Measurements from ENCODE around the gene SLC8A3.

Gene SLC8A3

GRCh38 chr14:70177081-70177800, 11.5 kb downstream of the SLC8A3 start:
- H3K9ac ChIP-seq (ENCODE audit: low read depth, low read length, poor library complexity) = no peak overlapping the region
- H3K36me3 ChIP-seq (replicated peaks in 1 of 2; ENCODE audit: control insufficient read depth in 2 of 2, insufficient read depth in 2 of 2, low read length in 2 of 2) = no peaks in the 10 kb centered on the region
- no peak overlapping the region for H3K4me2 ChIP-seq (ENCODE audit: insufficient read depth, low read length, poor library complexity, severe bottlenecking)
- no peak overlapping the region for H3K18ac ChIP-seq (ENCODE audit: low read length)
- H3K14ac ChIP-seq (ENCODE audit: low read length) = no peak overlapping the region
- no peak overlapping the region for H2BK120ac ChIP-seq (ENCODE audit: low read depth, low read length)
- H3K79me1 ChIP-seq (ENCODE audit: low read depth, low read length) = no peaks in the 10 kb centered on the region
- no peak overlapping the region for H4K8ac ChIP-seq (ENCODE audit: low read depth, low read length)
- no peak overlapping the region for H2AFZ ChIP-seq (ENCODE audit: low read length)
- no peak overlapping the region for H2BK12ac ChIP-seq (ENCODE audit: low read length)
- H3K23ac ChIP-seq (ENCODE audit: low read depth, low read length, poor library complexity) = no peak overlapping the region
- H3K4me3 ChIP-seq (ENCODE audit: low read length in 2 of 2) = no peak overlapping the region
- no peak overlapping the region for H3K27ac ChIP-seq (replicated peaks; ENCODE audit: low read length)
- no peaks in the 10 kb centered on the region for H3K9me3 ChIP-seq (replicated peaks in 1 of 2; ENCODE audit: control insufficient read depth in 2 of 2, insufficient read depth in 1 of 2, low read depth in 1 of 2, low read length in 2 of 2)
- DNase-seq (ENCODE audit: low spot score) = no peak
- H2BK15ac ChIP-seq (ENCODE audit: low read length) = no peak overlapping the region
- no peak overlapping the region for H3K4ac ChIP-seq (ENCODE audit: low read length)
- H4K91ac ChIP-seq (ENCODE audit: low read depth, low read length, poor library complexity) = no peak overlapping the region
- H2AK5ac ChIP-seq (ENCODE audit: low read depth, low read length) = no peak overlapping the region
- H3K27me3 ChIP-seq (ENCODE audit: control insufficient read depth in 3 of 3, insufficient read depth in 3 of 3, low read depth in 1 of 3, low read length in 3 of 3) = peaks cover 0 to 7% (median 0%) of the 10 kb centered on the region in 3 experiments
- H3K4me1 ChIP-seq (ENCODE audit: control insufficient read depth in 2 of 2, insufficient read depth in 1 of 2, low read depth in 1 of 2, low read length in 2 of 2) = peaks cover 0 to 2% of the 10 kb centered on the region in 2 donors
- H2BK5ac ChIP-seq (ENCODE audit: low read length) = no peak overlapping the region
- WGBS, 2 donors (ENCODE audit: extremely low coverage in 2 of 2, insufficient read length in 2 of 2, insufficient replicate concordance in 1 of 2) = no CpG with 5 or more reads among the region's 3 CpGs

GRCh38 chr14:70173569-70173968, 15.2 kb downstream of the SLC8A3 start:
- no peak overlapping the region for H4K8ac ChIP-seq (ENCODE audit: low read depth, low read length)
- H2BK120ac ChIP-seq (ENCODE audit: low read depth, low read length) = no peak overlapping the region
- H3K14ac ChIP-seq (ENCODE audit: low read length) = no peak overlapping the region
- no peak overlapping the region for H3K18ac ChIP-seq (ENCODE audit: low read length)
- no peak overlapping the region for H3K4ac ChIP-seq (ENCODE audit: low read length)
- DNase-seq (ENCODE audit: low spot score) = no peak
- no peak overlapping the region for H2AK5ac ChIP-seq (ENCODE audit: low read depth, low read length)
- H3K36me3 ChIP-seq (replicated peaks in 1 of 2; ENCODE audit: control insufficient read depth in 2 of 2, insufficient read depth in 2 of 2, low read length in 2 of 2) = no peaks in the 10 kb centered on the region
- peaks cover 0 to 2% of the 10 kb centered on the region in 2 donors for H3K4me1 ChIP-seq (ENCODE audit: control insufficient read depth in 2 of 2, insufficient read depth in 1 of 2, low read depth in 1 of 2, low read length in 2 of 2)
- no peak overlapping the region for H3K4me3 ChIP-seq (ENCODE audit: low read length in 2 of 2)
- no peak overlapping the region for H3K23ac ChIP-seq (ENCODE audit: low read depth, low read length, poor library complexity)
- H2BK12ac ChIP-seq (ENCODE audit: low read length) = no peak overlapping the region
- WGBS, 2 donors (ENCODE audit: extremely low coverage in 2 of 2, insufficient read length in 2 of 2, insufficient replicate concordance in 1 of 2) = no CpG with 5 or more reads among the region's 6 CpGs
- H3K79me1 ChIP-seq (ENCODE audit: low read depth, low read length) = no peaks in the 10 kb centered on the region
- H2AFZ ChIP-seq (ENCODE audit: low read length) = no peak overlapping the region
- no peak overlapping the region for H2BK15ac ChIP-seq (ENCODE audit: low read length)
- no peak overlapping the region for H3K4me2 ChIP-seq (ENCODE audit: insufficient read depth, low read length, poor library complexity, severe bottlenecking)
- H3K9me3 ChIP-seq (replicated peaks in 1 of 2; ENCODE audit: control insufficient read depth in 2 of 2, insufficient read depth in 1 of 2, low read depth in 1 of 2, low read length in 2 of 2) = no peaks in the 10 kb centered on the region
- H2BK5ac ChIP-seq (ENCODE audit: low read length) = no peak overlapping the region
- no peak overlapping the region for H3K27ac ChIP-seq (replicated peaks; ENCODE audit: low read length)
- H3K27me3 ChIP-seq (ENCODE audit: control insufficient read depth in 3 of 3, insufficient read depth in 3 of 3, low read depth in 1 of 3, low read length in 3 of 3) = no peaks in the 10 kb centered on the region
- H3K9ac ChIP-seq (ENCODE audit: low read depth, low read length, poor library complexity) = no peak overlapping the region
- H4K91ac ChIP-seq (ENCODE audit: low read depth, low read length, poor library complexity) = no peak overlapping the region

GRCh38 chr14:70171726-70172125, 17.0 kb downstream of the SLC8A3 start:
- no peak overlapping the region for H4K91ac ChIP-seq (ENCODE audit: low read depth, low read length, poor library complexity)
- H3K79me1 ChIP-seq (ENCODE audit: low read depth, low read length) = no peaks in the 10 kb centered on the region
- H3K27ac ChIP-seq (replicated peaks; ENCODE audit: low read length) = no peak overlapping the region
- H3K4ac ChIP-seq (ENCODE audit: low read length) = no peak overlapping the region
- no peak overlapping the region for H2AK5ac ChIP-seq (ENCODE audit: low read depth, low read length)
- H2BK15ac ChIP-seq (ENCODE audit: low read length) = no peak overlapping the region
- no peak overlapping the region for H4K8ac ChIP-seq (ENCODE audit: low read depth, low read length)
- no peak overlapping the region for H2BK120ac ChIP-seq (ENCODE audit: low read depth, low read length)
- no peaks in the 10 kb centered on the region for H3K36me3 ChIP-seq (replicated peaks in 1 of 2; ENCODE audit: control insufficient read depth in 2 of 2, insufficient read depth in 2 of 2, low read length in 2 of 2)
- H3K18ac ChIP-seq (ENCODE audit: low read length) = no peak overlapping the region
- H3K14ac ChIP-seq (ENCODE audit: low read length) = no peak overlapping the region
- H3K4me1 ChIP-seq (ENCODE audit: control insufficient read depth in 2 of 2, insufficient read depth in 1 of 2, low read depth in 1 of 2, low read length in 2 of 2) = no peaks in the 10 kb centered on the region
- H3K23ac ChIP-seq (ENCODE audit: low read depth, low read length, poor library complexity) = no peak overlapping the region
- no peak overlapping the region for H2AFZ ChIP-seq (ENCODE audit: low read length)
- H2BK5ac ChIP-seq (ENCODE audit: low read length) = no peak overlapping the region
- no peak overlapping the region for H2BK12ac ChIP-seq (ENCODE audit: low read length)
- H3K9me3 ChIP-seq (replicated peaks in 1 of 2; ENCODE audit: control insufficient read depth in 2 of 2, insufficient read depth in 1 of 2, low read depth in 1 of 2, low read length in 2 of 2) = peaks cover 0 to 2% of the 10 kb centered on the region in 2 donors
- H3K27me3 ChIP-seq (ENCODE audit: control insufficient read depth in 3 of 3, insufficient read depth in 3 of 3, low read depth in 1 of 3, low read length in 3 of 3) = no peaks in the 10 kb centered on the region
- H3K9ac ChIP-seq (ENCODE audit: low read depth, low read length, poor library complexity) = no peak overlapping the region
- no peak overlapping the region for H3K4me2 ChIP-seq (ENCODE audit: insufficient read depth, low read length, poor library complexity, severe bottlenecking)
- no peak for DNase-seq (ENCODE audit: low spot score)
- H3K4me3 ChIP-seq (ENCODE audit: low read length in 2 of 2) = no peak overlapping the region
- no CpG with 5 or more reads among the region's 8 CpGs for WGBS, 2 donors (ENCODE audit: extremely low coverage in 2 of 2, insufficient read length in 2 of 2, insufficient replicate concordance in 1 of 2)

- Histone ChIP-seq H4K8ac (ENCODE audit: low read depth, low read length) (no peak overlapping the region), H2AFZ (ENCODE audit: low read length) (no peak overlapping the region), H2BK5ac (ENCODE audit: low read length) (no peak overlapping the region), H3K27ac (replicated peaks; ENCODE audit: low read length) (no peak overlapping the region), H3K14ac (ENCODE audit: low read length) (no peak overlapping the region), H3K27me3 (ENCODE audit: control insufficient read depth in 3 of 3, insufficient read depth in 3 of 3, low read depth in 1 of 3, low read length in 3 of 3) (no peaks in the 10 kb centered on the region), H3K9me3 (replicated peaks in 1 of 2; ENCODE audit: control insufficient read depth in 2 of 2, insufficient read depth in 1 of 2, low read depth in 1 of 2, low read length in 2 of 2) (peaks cover 0 to 2% of the 10 kb centered on the region in 2 donors), H2BK120ac (ENCODE audit: low read depth, low read length) (no peak overlapping the region), H3K18ac (ENCODE audit: low read length) (no peak overlapping the region), H3K36me3 (replicated peaks in 1 of 2; ENCODE audit: control insufficient read depth in 2 of 2, insufficient read depth in 2 of 2, low read length in 2 of 2) (no peaks in the 10 kb centered on the region), H3K9ac (ENCODE audit: low read depth, low read length, poor library complexity) (no peak overlapping the region), H3K4ac (ENCODE audit: low read length) (no peak overlapping the region), H3K4me3 (ENCODE audit: low read length in 2 of 2) (no peak overlapping the region), H3K23ac (ENCODE audit: low read depth, low read length, poor library complexity) (no peak overlapping the region), H4K91ac (ENCODE audit: low read depth, low read length, poor library complexity) (no peak overlapping the region), H3K4me2 (ENCODE audit: insufficient read depth, low read length, poor library complexity, severe bottlenecking) (no peak overlapping the region), H2BK12ac (ENCODE audit: low read length) (no peak overlapping the region), H3K79me1 (ENCODE audit: low read depth, low read length) (no peaks in the 10 kb centered on the region), H3K4me1 (ENCODE audit: control insufficient read depth in 2 of 2, insufficient read depth in 1 of 2, low read depth in 1 of 2, low read length in 2 of 2) (no peaks in the 10 kb centered on the region), H2AK5ac (ENCODE audit: low read depth, low read length) (no peak overlapping the region), H2BK15ac (ENCODE audit: low read length) (no peak overlapping the region)
- no CpG with 5 or more reads among the region's 4 CpGs for WGBS, 2 donors (ENCODE audit: extremely low coverage in 2 of 2, insufficient read length in 2 of 2, insufficient replicate concordance in 1 of 2)
- DNase-seq (ENCODE audit: low spot score) = no peak
Observed at GRCh38 chr14:70170976-70171375, 17.8 kb downstream of the SLC8A3 start.

Measured in neuronal stem cell (in vitro differentiated cells).